SJSA1 (cell line): ENCODE results near the gene MAGEA2B. TPM values are rescaled to one million over a fixed set of nuclear protein-coding genes. Genes with fewer than 3 reads are reported as not detected.
"Not testable (repeated sequence)": the region's sequence is repeated elsewhere in the genome, so short reads cannot be mapped to it uniquely, and the experiment has no call there.

ENCODE experiments used
- DNase-seq, 2 experiments: peaks; one replicate each; pipeline ENCODE4 v3.0.0-alpha.2; 2015 to 2020; ENCODE audit warnings: low spot score in 2 of 2, low read depth in 1 of 2
- H3K27ac ChIP-seq: fragments of 250-450 bp; sonication (Bioruptor Pico); 2 replicates; pipeline ENCODE4 v1.5.1; 2020; ENCODE audit warnings: mild to moderate bottlenecking, moderate library complexity
- H3K27me3 ChIP-seq: fragments of 250-450 bp; sonication (Bioruptor Pico); replicated peaks from 2 replicates; pipeline ENCODE4 v1.5.1; 2020; ENCODE audit warnings: mild to moderate bottlenecking, moderate library complexity
- H3K36me3 ChIP-seq: fragments of 250-450 bp; sonication (Bioruptor Pico); 2 replicates; pipeline ENCODE4 v1.5.1; 2020; ENCODE audit warnings: mild to moderate bottlenecking
- H3K4me1 ChIP-seq: fragments of 250-450 bp; sonication (Bioruptor Pico); replicated peaks from 2 replicates; pipeline ENCODE4 v1.6.1; 2021; ENCODE audit warnings: mild to moderate bottlenecking
- H3K4me3 ChIP-seq: fragments of 250-450 bp; sonication (Bioruptor Pico); 2 replicates; pipeline ENCODE4 v1.5.1; 2020; ENCODE audit warnings: mild to moderate bottlenecking
- H3K9me3 ChIP-seq: fragments of 250-450 bp; sonication (Bioruptor Pico); replicated peaks from 2 replicates; pipeline ENCODE4 v1.5.1; 2020; ENCODE audit warnings: mild to moderate bottlenecking
- total RNA-seq: library from RNA; depleted of rRNA; stranded (reverse); fragments of >200 nt; shearing (Covaris generic); gene quantifications from 2 replicates; pipeline ENCODE4 v1.2.3, GENCODE V29; 2014; rRNA removed

MAGEA2B gene
- total RNA-seq: not detected in 2 replicates

- not testable (repeated sequence) for H3K4me3 ChIP-seq, H3K4me1 ChIP-seq, H3K27ac ChIP-seq, H3K36me3 ChIP-seq, H3K27me3 ChIP-seq, H3K9me3 ChIP-seq, DNase-seq
Measured at GRCh38 chrX:152713815-152714787, at the start of gene MAGEA2B. Gene MAGEA2B, plus strand, starts transcription at chrX:152714628. Its CDS starts 2,479 bp downstream, at chrX:152717107.

- Histone ChIP-seq H3K4me3 (no peak overlapping the region), H3K4me1 (no peaks in the 10 kb centered on the region), H3K27ac (no peak overlapping the region), H3K36me3 (no peaks in the 10 kb centered on the region), H3K27me3 (no peaks in the 10 kb centered on the region), H3K9me3 (no peaks in the 10 kb centered on the region)
- no peak for DNase-seq
Measured at GRCh38 chrX:152674135-152674534, 40.3 kb upstream of the MAGEA2B start.

- not testable (repeated sequence) for DNase-seq, H3K4me1 ChIP-seq, H3K27ac ChIP-seq, H3K27me3 ChIP-seq, H3K4me3 ChIP-seq, H3K9me3 ChIP-seq, H3K36me3 ChIP-seq
Measured at GRCh38 chrX:152674652-152675051, 39.8 kb upstream of the MAGEA2B start.

- not testable (repeated sequence) for H3K9me3 ChIP-seq, H3K4me3 ChIP-seq, H3K36me3 ChIP-seq, H3K27ac ChIP-seq, DNase-seq, H3K4me1 ChIP-seq, H3K27me3 ChIP-seq
Measured at GRCh38 chrX:152681012-152681411, 33.4 kb upstream of the MAGEA2B start.

- H3K36me3 ChIP-seq, DNase-seq, H3K27ac ChIP-seq, H3K9me3 ChIP-seq, H3K27me3 ChIP-seq, H3K4me3 ChIP-seq, H3K4me1 ChIP-seq: not testable (repeated sequence)
Measured at GRCh38 chrX:152697952-152698931, 16.2 kb upstream of the MAGEA2B start, which contains the start of gene MAGEA3. Gene MAGEA3, plus strand, starts transcription at chrX:152698794. Its CDS starts 2,039 bp downstream, at chrX:152700833.

GRCh38 chrX:152700390-152700789 is 14.0 kb upstream of the MAGEA2B start:
- H3K27ac ChIP-seq, H3K4me1 ChIP-seq, H3K36me3 ChIP-seq, DNase-seq, H3K4me3 ChIP-seq, H3K9me3 ChIP-seq, H3K27me3 ChIP-seq: not testable (repeated sequence)

- H3K27ac ChIP-seq, DNase-seq, H3K4me1 ChIP-seq, H3K4me3 ChIP-seq, H3K36me3 ChIP-seq, H3K9me3 ChIP-seq, H3K27me3 ChIP-seq: not testable (repeated sequence)
Measured at GRCh38 chrX:152706500-152706899, 7.9 kb upstream of the MAGEA2B start.

- H3K9me3 ChIP-seq, H3K36me3 ChIP-seq, H3K4me3 ChIP-seq, H3K27ac ChIP-seq, H3K27me3 ChIP-seq, H3K4me1 ChIP-seq, DNase-seq: not testable (repeated sequence)
Measured at GRCh38 chrX:152709173-152709572, 5.3 kb upstream of the MAGEA2B start, which contains the start of gene CSAG2. Gene CSAG2, minus strand, starts transcription at chrX:152709273. Its CDS starts 161 bp downstream, at chrX:152709112.

- not testable (repeated sequence) for H3K4me1 ChIP-seq, H3K9me3 ChIP-seq, H3K36me3 ChIP-seq, H3K27me3 ChIP-seq, H3K27ac ChIP-seq, H3K4me3 ChIP-seq, DNase-seq
Measured at GRCh38 chrX:152713195-152713594, 1.2 kb upstream of the MAGEA2B start.

- Histone ChIP-seq H3K4me1 (no peaks in the 10 kb centered on the region), H3K4me3 (no peak overlapping the region), H3K36me3 (no peaks in the 10 kb centered on the region)
Measured at GRCh38 chrX:152725409-152725808, 11.0 kb downstream of the MAGEA2B start.

GRCh38 chrX:152733261-152733975 is 19.0 kb downstream of the MAGEA2B start, which contains the start of the genes CSAG1 and MAGEA12:
Gene CSAG1, minus strand, starts transcription at chrX:152733721. Its CDS starts 1,261 bp downstream, at chrX:152732460.
Gene MAGEA12, plus strand, starts transcription at chrX:152733757. Its CDS starts 2,405 bp downstream, at chrX:152736162.
- no peaks in the 10 kb centered on the region for H3K9me3 ChIP-seq
- H3K27ac ChIP-seq: no peak within 1 kb of the TSS
- H3K4me3 ChIP-seq: no peak within 1 kb of the TSS
- H3K36me3 ChIP-seq: no peaks in the 10 kb centered on the region
- H3K4me1 ChIP-seq: no peaks in the 10 kb centered on the region
- DNase-seq: no peak
- no peaks in the 10 kb centered on the region for H3K27me3 ChIP-seq

More at GRCh38 chrX:152725409-152725808, 11.0 kb downstream of the MAGEA2B start:
- no peaks in the 10 kb centered on the region for H3K9me3 ChIP-seq
- no peak for DNase-seq
- H3K27me3 ChIP-seq: no peaks in the 10 kb centered on the region
- no peak overlapping the region for H3K27ac ChIP-seq

GRCh38 chrX:152734143-152734858 is 19.9 kb downstream of the MAGEA2B start:
- not testable (repeated sequence) for H3K27me3 ChIP-seq, H3K36me3 ChIP-seq, H3K9me3 ChIP-seq, H3K4me1 ChIP-seq, H3K4me3 ChIP-seq, H3K27ac ChIP-seq, DNase-seq
